Tibial artery (tissue), 4 donors: ENCODE results near the gene CAV3.

Experiments
- DNase-seq, 2 donors: peaks; one replicate each; pipeline ENCODE4 v3.0.0-alpha.2; 2019
- H3K27ac ChIP-seq, 2 donors: fragments of 200-600 bp; sonication (generic) in 1 of 2; 1 replicate in 1 of 2; 2 replicates in 1 of 2; pipeline ENCODE4 v1.5.1; 2018 to 2019; ENCODE audit warnings: mild to moderate bottlenecking in 1 of 2
- H3K27me3 ChIP-seq, 2 donors: fragments of 200-600 bp; sonication (generic) in 1 of 2; one replicate each; pipeline versions ENCODE4 v1.5.1 to v1.6.0; 2016 to 2019
- H3K36me3 ChIP-seq, 3 donors: fragments of 200-600 bp; sonication (generic) in 2 of 3; one replicate each; pipeline ENCODE4 v1.5.1; 2016 to 2019; ENCODE audit warnings: mild to moderate bottlenecking in 2 of 3
- H3K4me1 ChIP-seq, 4 donors: fragments of 200-600 bp; sonication (generic) in 2 of 4; 1 replicate in 3 of 4; 2 replicates in 1 of 4; pipeline ENCODE4 v1.5.1; 2016 to 2019
- H3K4me3 ChIP-seq, 2 donors: fragments of 200-600 bp; sonication (generic) in 1 of 2; 1 replicate in 1 of 2; 2 replicates in 1 of 2; pipeline ENCODE4 v1.5.1; 2018 to 2019; ENCODE audit warnings: mild to moderate bottlenecking in 2 of 2
- H3K9me3 ChIP-seq, 3 donors: fragments of 200-600 bp; sonication (generic) in 1 of 3; one replicate each; pipeline ENCODE4 v1.5.1; 2016 to 2019
- CTCF ChIP-seq, 2 experiments: fragments of 200-600 bp in 1 of 2; fragments of 450-650 bp in 1 of 2; IDR thresholded peaks; one replicate each; pipeline ENCODE4 v1.5.1; 2017 to 2019; ENCODE audit warnings: antibody characterized with exemption in 2 of 2, mild to moderate bottlenecking in 1 of 2, moderate library complexity in 1 of 2
- intact Hi-C: fragments of 100-400 bp; cut with DNase I; formaldehyde crosslinking; loops from one replicate; pipeline ENCODE4 v1.15.0; 2023; ENCODE audit warnings: low total_unique reads

Gene CAV3

GRCh38 chr3:8759038-8759707 lies 25.6 kb downstream of the CAV3 start:
- Histone ChIP-seq H3K27ac (no peak overlapping the region), H3K27me3 (no peaks in the 10 kb centered on the region), H3K9me3 (no peaks in the 10 kb centered on the region), H3K4me1 (no peaks in the 10 kb centered on the region), H3K4me3 (no peak overlapping the region), H3K36me3 (no peaks in the 10 kb centered on the region)
- TF ChIP-seq CTCF (IDR thresholded peaks at IDR 0.05) = no peak
- intact Hi-C loops = no loop called here
- DNase-seq = no peak

GRCh38 chr3:8760091-8760490 lies 26.5 kb downstream of the CAV3 start:
- Histone ChIP-seq H3K4me1 (no peaks in the 10 kb centered on the region), H3K36me3 (no peaks in the 10 kb centered on the region), H3K9me3 (no peaks in the 10 kb centered on the region), H3K27me3 (no peaks in the 10 kb centered on the region), H3K4me3 (no peak overlapping the region), H3K27ac (no peak overlapping the region)
- DNase-seq = no peak
- no peak for TF ChIP-seq CTCF (IDR thresholded peaks at IDR 0.05)
- intact Hi-C loops = no loop called here

- no peak overlapping the region for H3K27ac ChIP-seq
- DNase-seq = no peak
- TF ChIP-seq CTCF (IDR thresholded peaks at IDR 0.05) = no peak
- intact Hi-C loops = no loop called here
- H3K36me3 ChIP-seq = no peaks in the 10 kb centered on the region
- H3K4me3 ChIP-seq = no peak overlapping the region
- no peaks in the 10 kb centered on the region for H3K4me1 ChIP-seq
- H3K9me3 ChIP-seq = no peaks in the 10 kb centered on the region
- H3K27me3 ChIP-seq = no peaks in the 10 kb centered on the region
Observed at GRCh38 chr3:8760506-8760905, 26.9 kb downstream of the CAV3 start.

GRCh38 chr3:8761866-8762265 lies 28.3 kb downstream of the CAV3 start:
- Histone ChIP-seq H3K4me3 (no peak overlapping the region), H3K9me3 (no peaks in the 10 kb centered on the region), H3K36me3 (no peaks in the 10 kb centered on the region), H3K27ac (no peak overlapping the region), H3K4me1 (no peaks in the 10 kb centered on the region), H3K27me3 (no peaks in the 10 kb centered on the region)
- DNase-seq = no peak
- no peak for TF ChIP-seq CTCF (IDR thresholded peaks at IDR 0.05)
- intact Hi-C loops = no loop called here

GRCh38 chr3:8762607-8763377 lies 29.2 kb downstream of the CAV3 start:
- no peak for DNase-seq
- intact Hi-C loops = no loop called here
- TF ChIP-seq CTCF (IDR thresholded peaks at IDR 0.05) = no peak

More at GRCh38 chr3:8762607-8763377, 29.2 kb downstream of the CAV3 start:
- Histone ChIP-seq H3K27me3 (peaks cover 0 to 9% of the 10 kb centered on the region in 2 donors), H3K4me3 (no peak overlapping the region), H3K9me3 (no peaks in the 10 kb centered on the region), H3K4me1 (peaks cover 0 to 8% (median 6%) of the 10 kb centered on the region in 4 donors), H3K27ac (no peak overlapping the region), H3K36me3 (no peaks in the 10 kb centered on the region)
